Measurements from ENCODE around the gene ADGRV1.

GRCh38 chr5:90613918-90614504 lies 55.4 kb downstream of the ADGRV1 start:
- TF ChIP-seq TAF1 (IDR thresholded peaks at IDR 0.05; ENCODE audit: borderline replicate concordance, low read depth, low read length): no peak
- no peak for TF ChIP-seq POLR2AphosphoS5 (IDR thresholded peaks at IDR 0.05; ENCODE audit: low read depth, low read length)
